ENCODE measurements around the gene AOPEP.

The AOPEP gene

GRCh38 chr9:95085036-95085770 lies 358.7 kb downstream of the AOPEP start:
- no peak overlapping the region for H3K27ac ChIP-seq
- TF ChIP-seq CTCF (conservative IDR thresholded peaks at IDR 0.05) (no peak), ZFX (IDR thresholded peaks at IDR 0.05) (no peak)

DNA sequence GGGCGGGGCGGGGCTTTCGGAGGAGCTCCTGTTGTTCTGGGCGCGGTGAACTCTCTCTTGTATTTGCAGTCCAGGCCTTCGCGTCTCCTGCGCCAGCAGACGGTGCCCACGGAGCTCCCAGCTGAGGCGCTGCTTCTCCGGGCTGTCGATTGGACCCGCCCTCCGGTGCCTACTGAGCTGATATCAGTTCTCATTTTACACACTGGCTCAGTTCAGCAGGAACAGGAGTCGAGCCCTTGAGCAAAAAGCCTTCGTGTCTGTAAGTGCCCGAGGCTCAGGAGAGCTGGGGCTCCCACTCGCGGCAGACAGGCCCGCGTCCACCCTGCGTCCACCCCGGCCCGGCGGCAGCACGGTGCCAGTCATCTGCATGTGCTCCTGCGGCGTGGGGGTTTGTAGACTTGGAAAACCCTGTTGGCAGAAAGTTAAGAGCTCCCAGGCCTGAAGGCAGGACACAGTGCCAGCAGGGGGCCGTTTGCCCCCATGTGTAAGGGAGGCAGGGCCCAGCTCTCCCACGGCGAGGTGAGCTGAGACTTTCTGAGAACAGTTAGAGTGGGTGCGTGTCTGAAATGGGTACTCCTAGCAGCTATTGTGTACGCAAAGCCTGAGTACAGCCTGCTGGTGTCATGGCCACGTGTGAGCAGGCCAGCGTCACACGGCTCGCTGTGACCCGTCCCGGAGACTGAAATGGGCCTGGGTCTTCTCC lies 359.5 kb downstream of the AOPEP start:
- TF ChIP-seq CTCF (conservative IDR thresholded peaks at IDR 0.05) = no peak
- no peak for TF ChIP-seq ZFX (IDR thresholded peaks at IDR 0.05)
- no peak overlapping the region for H3K27ac ChIP-seq

- no peak for TF ChIP-seq CTCF (conservative IDR thresholded peaks at IDR 0.05)
- no peak for TF ChIP-seq ZFX (IDR thresholded peaks at IDR 0.05)
These were observed 360.1 kb downstream of the AOPEP start for GRCh38 chr9:95086564-95086955.

GRCh38 chr9:95087659-95088242 lies 361.3 kb downstream of the AOPEP start:
- no peak overlapping the region for H3K27ac ChIP-seq
- TF ChIP-seq ZFX (IDR thresholded peaks at IDR 0.05) (no peak), CTCF (conservative IDR thresholded peaks at IDR 0.05) (no peak)

More at GRCh38 chr9:95086564-95086955, 360.1 kb downstream of the AOPEP start:
- no peak overlapping the region for H3K27ac ChIP-seq

DNA sequence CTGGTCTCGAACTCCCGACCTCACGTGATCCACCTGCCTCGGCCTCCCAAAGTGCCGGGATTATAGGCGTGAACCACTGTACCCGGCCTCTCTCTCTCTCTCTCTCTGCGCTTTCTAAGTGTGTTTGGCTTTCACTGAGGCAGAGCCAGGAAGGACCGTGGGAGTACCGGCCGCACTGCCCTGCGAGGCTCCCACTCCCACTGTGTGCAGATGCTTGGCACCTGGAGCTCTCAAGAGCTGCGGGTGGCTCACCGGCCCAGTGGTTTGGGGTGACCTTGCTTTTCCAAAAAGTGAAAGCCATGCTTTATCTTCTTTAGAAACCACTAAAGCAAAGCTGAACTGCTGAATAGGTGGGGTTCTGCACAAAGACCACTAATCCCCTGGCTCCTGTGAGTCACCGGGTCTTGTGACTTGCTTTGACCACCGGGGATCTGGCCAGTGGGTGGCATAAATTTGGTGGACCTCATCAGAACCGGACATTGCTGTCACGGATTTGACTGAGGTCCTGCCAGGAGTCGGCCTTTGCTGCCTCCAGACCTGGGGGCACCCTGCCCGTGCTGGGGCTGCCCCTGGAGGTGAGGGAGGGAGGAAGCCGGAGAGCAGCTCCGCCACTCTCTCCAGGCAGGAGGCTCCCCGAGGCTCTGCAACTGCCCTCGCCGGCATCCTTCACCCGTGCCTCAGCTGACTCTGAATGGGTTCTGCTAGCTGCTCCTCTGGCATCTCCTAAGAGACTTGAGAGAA lies 362.1 kb downstream of the AOPEP start:
- no peak for TF ChIP-seq CTCF (conservative IDR thresholded peaks at IDR 0.05)
- H3K27ac ChIP-seq = no peak overlapping the region

DNA sequence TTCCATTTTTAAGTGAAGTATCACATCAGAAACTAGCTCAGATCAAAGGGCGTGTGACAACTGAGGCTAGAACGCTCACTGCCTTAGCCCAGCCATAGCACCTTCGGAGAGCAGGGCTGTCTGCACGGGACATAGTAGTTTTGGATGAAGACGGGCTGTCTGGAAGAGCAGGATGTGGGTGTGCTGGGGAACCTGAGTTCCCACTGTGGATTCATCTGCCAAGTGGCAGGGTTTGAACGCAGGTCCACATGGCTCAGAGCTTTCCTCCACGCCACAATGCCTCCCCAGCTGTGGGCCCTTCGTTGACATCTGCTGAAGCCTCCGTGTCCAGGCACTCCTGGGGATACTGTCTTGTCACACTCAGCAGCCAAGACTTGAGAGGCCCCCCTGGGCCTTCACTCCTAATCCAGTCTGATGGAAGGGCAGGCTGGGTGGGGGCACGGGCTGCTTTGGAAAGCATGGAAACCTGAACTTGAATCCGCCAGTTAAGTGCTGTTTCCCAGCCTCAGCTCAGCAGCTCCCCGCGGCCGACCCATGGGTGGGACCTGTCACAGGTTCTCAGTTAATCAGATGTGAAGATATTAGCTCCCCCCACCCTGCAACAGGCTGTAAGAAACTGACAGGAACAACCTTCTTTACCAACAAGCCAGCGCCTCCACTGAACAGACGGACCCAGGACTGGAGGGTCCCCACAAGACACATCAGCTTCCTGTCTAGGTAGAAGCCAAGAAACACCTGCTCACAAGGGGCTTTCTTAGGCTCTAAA lies 362.9 kb downstream of the AOPEP start:
- H3K27ac ChIP-seq = no peak overlapping the region
- no peak for TF ChIP-seq ZFX (IDR thresholded peaks at IDR 0.05)
- no peak for TF ChIP-seq CTCF (conservative IDR thresholded peaks at IDR 0.05)
